HepG2 (cell line): ENCODE data around the gene DRAXIN. TPM values are rescaled to one million over a fixed set of nuclear protein-coding genes. Genes with fewer than 3 reads are reported as not detected.

ENCODE experiments used
- ATAC-seq: fragments of 200-7000 bp; cut with Tn5 transposase; 3 replicates; pipeline ENCODE4 v1.9.1; 2020; ENCODE audit warnings: mild to moderate bottlenecking, moderate library complexity
- BruUV-seq: library from RNA; stranded (reverse); fragments of 400-500 nt; replicated peaks from 2 replicates; lab custom pipeline; 2021; lab: Mats Ljungman, UMichigan
- CTCF ChIA-PET: fragments of 300-600 bp; formaldehyde crosslinking; extraction: SDS; loops from one replicate; lab custom pipeline; 2021; ENCODE audit warnings: low total read pairs, inconsistent platforms, low intra/inter-chr PET ratio; lab: Yijun Ruan, JAX
- POLR2A ChIA-PET: fragments of 350-600 bp; sonication (Branson Sonifier 250); formaldehyde crosslinking; loops from one replicate; lab custom pipeline; 2020; ENCODE audit warnings: antibody characterized with exemption, inconsistent platforms; lab: Yijun Ruan, JAX
- DNase-seq: peaks from one replicate; pipeline ENCODE4 v3.0.0-alpha.2; 2015; ENCODE audit warnings: low spot score
- FAIRE-seq: peaks from 3 replicates; lab custom pipeline; 2011; peaks lifted over from hg19 to GRCh38; lab: Jason Lieb, UNC
- H2AFZ ChIP-seq: one replicate; pipeline ENCODE4 v1.6.1; 2011; ENCODE audit warnings: low read length, inconsistent platforms
- H3K27ac ChIP-seq: fragments of 300-600 bp; 3 replicates; pipeline ENCODE4 v1.8.0; 2011; ENCODE audit warnings: mixed run types, mild to moderate bottlenecking, mixed read lengths, low read length, inconsistent platforms; ENCODE audit not compliant: insufficient read depth; ENCODE audit errors: extremely low read length
- H3K27me3 ChIP-seq, 2 experiments: fragments of 200-600 bp in 1 of 2; 2 replicates in 1 of 2; 3 replicates in 1 of 2; pipeline versions ENCODE4 v1.6.0 to v1.8.0; 2011; ENCODE audit warnings: low read length in 2 of 2, mild to moderate bottlenecking in 2 of 2, moderate library complexity in 2 of 2, inconsistent platforms in 1 of 2; ENCODE audit not compliant: insufficient read depth in 2 of 2, control insufficient read depth in 1 of 2
- H3K36me3 ChIP-seq, 2 experiments: fragments of 200-600 bp in 1 of 2; replicated peaks in 1 of 2; 2 replicates in 1 of 2; 3 replicates in 1 of 2; pipeline versions ENCODE4 v1.5.1 to v1.8.0; 2011; ENCODE audit warnings: low read length in 2 of 2, inconsistent platforms in 1 of 2; ENCODE audit not compliant: insufficient read depth in 2 of 2, control insufficient read depth in 1 of 2
- H3K4me1 ChIP-seq: 2 replicates; pipeline ENCODE4 v1.5.1; 2012; ENCODE audit warnings: low read length, inconsistent platforms; ENCODE audit not compliant: insufficient read depth
- H3K4me2 ChIP-seq: 2 replicates; pipeline ENCODE4 v1.6.0; 2011; ENCODE audit warnings: low read depth, low read length, inconsistent platforms
- H3K4me3 ChIP-seq, 3 experiments: fragments of 200-600 bp in 1 of 3; sonication (generic), shearing (Covaris generic) in 1 of 3; replicated peaks in 1 of 3; 2 replicates each; pipeline ENCODE4 v1.5.1; 2011 to 2016; ENCODE audit warnings: low read length in 3 of 3, inconsistent platforms in 2 of 3, low read depth in 2 of 3, mild to moderate bottlenecking in 2 of 3, control low read depth in 1 of 3, mixed read lengths in 1 of 3; ENCODE audit not compliant: insufficient read depth in 1 of 3
- H3K79me2 ChIP-seq: one replicate; pipeline ENCODE4 v1.6.1; 2011; ENCODE audit warnings: low read length, inconsistent platforms; ENCODE audit not compliant: insufficient read depth
- H3K9ac ChIP-seq: 2 replicates; pipeline ENCODE4 v1.6.0; 2011; ENCODE audit warnings: mild to moderate bottlenecking, low read depth, low read length, inconsistent platforms; ENCODE audit not compliant: insufficient read depth
- H3K9me3 ChIP-seq: 2 replicates; pipeline ENCODE4 v1.5.1; 2012; ENCODE audit warnings: mild to moderate bottlenecking, low read length
- H4K20me1 ChIP-seq: 2 replicates; pipeline ENCODE4 v1.6.0; 2011; ENCODE audit warnings: inconsistent platforms, mild to moderate bottlenecking, low read length, moderate library complexity; ENCODE audit not compliant: insufficient read depth
- NONO ChIP-seq, 2 experiments: fragments of 450-650 bp in 1 of 2; sonication (generic) in 1 of 2; formaldehyde crosslinking in 1 of 2; IDR thresholded peaks in 1 of 2; conservative IDR thresholded peaks in 1 of 2; 2 replicates each; pipeline versions ENCODE4 v1.6.1 to v1.8.0; 2017 to 2022; ENCODE audit warnings: mild to moderate bottlenecking in 1 of 2, missing genetic modification reagents in 1 of 2, moderate library complexity in 1 of 2
- RARG ChIP-seq: sonication (generic); formaldehyde crosslinking; IDR thresholded peaks from 2 replicates; pipeline ENCODE4 v1.4.0; 2020; ENCODE audit warnings: low read depth, mild to moderate bottlenecking, missing genetic modification reagents
- RNF2 ChIP-seq: fragments of 450-650 bp; conservative IDR thresholded peaks from 2 replicates; pipeline ENCODE4 v1.6.1; 2016; ENCODE audit warnings: low read depth
- SAFB2 ChIP-seq: sonication (generic); formaldehyde crosslinking; IDR thresholded peaks from 2 replicates; pipeline ENCODE4 v1.5.1; 2020; ENCODE audit warnings: missing genetic modification reagents, low read depth, mild to moderate bottlenecking, borderline replicate concordance
- ZBTB38 ChIP-seq: sonication (generic); formaldehyde crosslinking; IDR thresholded peaks from 2 replicates; pipeline ENCODE4 v1.5.1; 2020; ENCODE audit warnings: mild to moderate bottlenecking, missing genetic modification reagents
- ZMAT3 ChIP-seq: sonication (generic); formaldehyde crosslinking; conservative IDR thresholded peaks from 2 replicates; pipeline ENCODE4 v1.7.0; 2021; ENCODE audit warnings: missing genetic modification reagents
- ZNF121 ChIP-seq: sonication (generic); formaldehyde crosslinking; IDR thresholded peaks from 2 replicates; pipeline ENCODE4 v1.5.0; 2020; ENCODE audit warnings: mild to moderate bottlenecking, missing genetic modification reagents
- ZNF510 ChIP-seq: sonication (generic); formaldehyde crosslinking; IDR thresholded peaks from 2 replicates; pipeline ENCODE4 v1.4.0; 2020; ENCODE audit warnings: low read depth, mild to moderate bottlenecking, missing genetic modification reagents
- ZNF598 ChIP-seq: sonication (generic); formaldehyde crosslinking; IDR thresholded peaks from 2 replicates; pipeline ENCODE4 v1.5.1; 2020; ENCODE audit warnings: mild to moderate bottlenecking, missing genetic modification reagents, borderline replicate concordance
- ZNF652 ChIP-seq: IDR thresholded peaks from 2 replicates; pipeline ENCODE4 v1.6.1; 2016; ENCODE audit warnings: low read depth, borderline replicate concordance
- ZNF749 ChIP-seq: sonication (generic); formaldehyde crosslinking; IDR thresholded peaks from 2 replicates; pipeline ENCODE4 v1.8.0; 2022; ENCODE audit warnings: mild to moderate bottlenecking, missing genetic modification reagents, moderate library complexity, borderline replicate concordance
- ZNF768 ChIP-seq: sonication (generic); formaldehyde crosslinking; IDR thresholded peaks from 2 replicates; pipeline ENCODE4 v1.4.0; 2020; ENCODE audit warnings: missing genetic modification reagents
- ZNF878 ChIP-seq: sonication (generic); formaldehyde crosslinking; IDR thresholded peaks from 2 replicates; pipeline ENCODE4 v1.8.1; 2023; ENCODE audit warnings: mild to moderate bottlenecking, missing genetic modification reagents, moderate library complexity
- WGBS: methylation state at CpG from one replicate; pipeline ENCODE4 v1.1.6; 2017; ENCODE audit warnings: low lambda C conversion rate; 5-methylcytosine and 5-hydroxymethylcytosine counted together
- in situ Hi-C: cut with HindIII; loops from 2 replicates; pipeline ENCODE4 v1.10.0; 2017; ENCODE audit warnings: low pct_unique_long_range_greater_than_20kb; ENCODE audit not compliant: extremely low pct_ligation_motif_present
- intact Hi-C: fragments of 100-400 bp; cut with micrococcal nuclease; formaldehyde crosslinking; loops from one replicate; pipeline ENCODE4 v1.10.0; 2022; ENCODE audit not compliant: unreplicated experiment
- polyA plus RNA-seq, 8 experiments: library from polyadenylated mRNA; depleted of rRNA in 3 of 8; stranded (reverse) in 7 of 8; unstranded in 1 of 8; fragments of >200 nt; fragmentation: Illumina TruSeq in 4 of 8; extraction: Trizol in 4 of 8; gene quantifications; 2 replicates each; pipeline versions ENCODE4 v1.2.1 to v1.2.3, GENCODE V29; 2011 to 2016; ENCODE audit warnings: low read depth in 4 of 8, missing spikeins in 1 of 8, mixed read lengths in 1 of 8; ENCODE audit not compliant: insufficient read depth in 1 of 8
- total RNA-seq, 5 experiments: library from RNA; depleted of rRNA; stranded (reverse); fragments of >200 nt; fragmentation: Illumina TruSeq; extraction: Trizol; gene quantifications; 2 replicates each; pipeline ENCODE4 v1.2.3, GENCODE V29; 2016; ENCODE audit warnings: low read depth in 1 of 5
- TF ChIP-seq, protein P1 (sequence below): sonication (generic); formaldehyde crosslinking; IDR thresholded peaks from 2 replicates; pipeline ENCODE4 v1.8.0; 2022; ENCODE audit warnings: missing genetic modification reagents, mild to moderate bottlenecking, inconsistent platforms, borderline replicate concordance

Gene DRAXIN
- total and polyA plus RNA-seq, 2 of the 13 experiments (the other 11 are each of a cell fraction or from before 2014, with no cell fraction given): 0.02 TPM; not detected in 1

DNA sequence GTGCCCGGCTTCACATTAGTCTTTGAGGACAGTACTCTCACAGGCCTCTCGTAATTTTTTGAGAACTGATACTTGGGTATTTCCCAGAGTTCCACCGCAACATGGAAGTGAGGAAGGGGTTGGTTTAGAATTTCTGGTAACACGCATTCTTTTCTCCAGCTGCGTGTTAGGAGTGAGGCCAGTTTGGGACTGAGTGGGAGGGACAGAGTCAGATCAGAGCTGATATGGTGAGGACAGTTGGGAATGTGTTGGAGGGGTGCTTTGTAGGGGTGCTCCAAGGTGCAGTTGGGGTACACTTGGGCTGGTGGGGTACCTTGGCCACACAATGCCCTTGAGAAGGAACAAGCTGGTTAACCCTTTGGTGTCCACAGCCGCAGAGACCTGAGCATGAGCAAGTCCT, 20.8 kb upstream of the DRAXIN start:
- Histone ChIP-seq H3K36me3 (peaks cover 6 to 22% of the 10 kb centered on the region in 2 experiments), H3K9me3 (no peaks in the 10 kb centered on the region), H3K27ac (peak overlapping the region; percentile 84), H3K4me1 (peaks cover 41% of the 10 kb centered on the region), H3K4me3 (peak overlapping the region in 1 of 3 experiments; percentile 53; a peak in 1 of 6 replicates), H4K20me1 (no peaks in the 10 kb centered on the region), H3K9ac (no peak overlapping the region), H3K79me2 (no peaks in the 10 kb centered on the region), H3K4me2 (0 out of 2 replicates have a peak overlapping the region, but pooled peaks have one; percentile 76), H3K27me3 (no peaks in the 10 kb centered on the region), H2AFZ (no peak overlapping the region)
- POLR2A ChIA-PET: interaction anchor here (0.8 to 2.4 kb wide), 5 partner anchors 12 to 240 kb away, joined by 3 to 16 read pairs (median 6); partner anchors contain the start of gene FBXO2
- CTCF ChIA-PET: no interaction called here
- intact Hi-C loops (no loop called here), in situ Hi-C loops (no loop called here)
- TF ChIP-seq ZNF652 (CRISPR knock-in tag) (peak; percentile 91), NONO (IDR thresholded peaks at IDR 0.05) (no peak), NONO (CRISPR knock-in tag; conservative IDR thresholded peaks at IDR 0.05) (no peak), RARG (no peak), ZNF598 (CRISPR knock-in tag) (no peak), ZMAT3 (CRISPR knock-in tag) (0 out of 2 replicates have a peak, but pooled peaks have one; percentile 11), ZNF878 (no peak)
- FAIRE-seq: no peak
- no peak for ATAC-seq
- 91% methylated on average over 5 of the region's 6 CpGs for WGBS
- DNase-seq: no peak
- BruUV-seq: no TSS peak

- ATAC-seq: no peak
- no peak for FAIRE-seq
- no TSS peak for BruUV-seq
- intact Hi-C loops (no loop called here), in situ Hi-C loops (no loop called here)
- Histone ChIP-seq H3K4me2 (peak overlapping the region; percentile 76), H3K9ac (peak overlapping the region; percentile 53), H3K36me3 (peaks cover 9 to 25% of the 10 kb centered on the region in 2 experiments), H2AFZ (no peak overlapping the region), H3K4me1 (peaks cover 37% of the 10 kb centered on the region), H3K79me2 (no peaks in the 10 kb centered on the region), H3K27me3 (no peaks in the 10 kb centered on the region), H3K9me3 (no peaks in the 10 kb centered on the region), H4K20me1 (no peaks in the 10 kb centered on the region), H3K4me3 (peak overlapping the region in 1 of 3 experiments; percentile 53; a peak in 2 of 6 replicates), H3K27ac (peak overlapping the region; percentile 84)
- WGBS: 10% methylated on average over 6 of the region's 6 CpGs
- DNase-seq: no peak
- ChIA-PET CTCF (no interaction called here), POLR2A (interaction anchor here (0.7 to 3.0 kb wide), 8 partner anchors 7 to 398 kb away, joined by 3 to 16 read pairs (median 5); partner anchors contain the start of genes FBXO2, FBXO6 and UBIAD1)
- TF ChIP-seq ZNF510 (CRISPR knock-in tag) (0 out of 2 replicates have a peak, but pooled peaks have one; percentile 34), SAFB2 (CRISPR knock-in tag) (0 out of 2 replicates have a peak, but pooled peaks have one; percentile 38), ZNF121 (peak; percentile 95), ZBTB38 (CRISPR knock-in tag) (no peak), RNF2 (no peak), ZNF768 (CRISPR knock-in tag) (no peak), ZNF749 (CRISPR knock-in tag) (0 out of 2 replicates have a peak, but pooled peaks have one; percentile 51)
- TF ChIP-seq, protein P1, sequence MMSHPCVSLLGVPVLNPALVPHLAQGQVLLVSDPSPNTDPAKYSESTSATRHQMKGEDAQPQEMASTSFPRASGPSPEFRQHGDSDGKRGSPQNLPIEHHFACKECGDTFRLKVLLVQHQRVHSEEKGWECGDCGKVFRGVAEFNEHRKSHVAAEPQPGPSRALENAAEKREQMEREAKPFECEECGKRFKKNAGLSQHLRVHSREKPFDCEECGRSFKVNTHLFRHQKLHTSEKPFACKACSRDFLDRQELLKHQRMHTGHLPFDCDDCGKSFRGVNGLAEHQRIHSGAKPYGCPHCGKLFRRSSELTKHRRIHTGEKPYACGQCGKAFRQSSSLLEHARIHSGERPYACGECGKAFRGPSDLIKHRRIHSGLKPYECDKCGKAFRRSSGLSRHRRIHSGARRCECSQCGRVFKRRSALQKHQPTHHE: no peak
These were observed 20.3 kb upstream of the DRAXIN start for GRCh38 chr1:11671205-11671543.
